ENCODE data around the gene PTPRU.
"Not testable (repeated sequence)": the region's sequence is repeated elsewhere in the genome, so short reads cannot be mapped to it uniquely, and the experiment has no call there.

The PTPRU gene

GRCh38 chr1:29235955-29236711, at the start of gene PTPRU:
TSS of gene PTPRU (plus strand) at chr1:29236522. CDS start at chr1:29236645, 123 bp downstream.
- DNase-seq, result peak; percentile 84

GRCh38 chr1:29186707-29187106, 49.6 kb upstream of the PTPRU start:
- DNase-seq, result no peak

- DNase-seq, result no peak
These were observed 45.6 kb upstream of the PTPRU start for GRCh38 chr1:29190718-29191117.

GRCh38 chr1:29193879-29194455, 42.4 kb upstream of the PTPRU start:
- no peak for DNase-seq

GRCh38 chr1:29195881-29196291, 40.4 kb upstream of the PTPRU start:
- DNase-seq, result no peak

- no peak for DNase-seq
These were observed 39.3 kb upstream of the PTPRU start for GRCh38 chr1:29196863-29197589.

GRCh38 chr1:29197590-29197924, 38.8 kb upstream of the PTPRU start:
- DNase-seq, result no peak

- DNase-seq, result no peak
These were observed 38.3 kb upstream of the PTPRU start for GRCh38 chr1:29197993-29198392.

- DNase-seq, result no peak
These were observed 35.3 kb upstream of the PTPRU start for GRCh38 chr1:29200906-29201594.

GRCh38 chr1:29201595-29202051, 34.7 kb upstream of the PTPRU start:
- DNase-seq, result no peak

- no peak for DNase-seq
These were observed 34.3 kb upstream of the PTPRU start for GRCh38 chr1:29202053-29202452.

GRCh38 chr1:29202584-29203340, 33.6 kb upstream of the PTPRU start:
- peak; percentile 92 for DNase-seq

- DNase-seq, result no peak
These were observed 27.9 kb upstream of the PTPRU start for GRCh38 chr1:29208442-29208841.

- no peak for DNase-seq
These were observed 27.1 kb upstream of the PTPRU start for GRCh38 chr1:29209173-29209572.

GRCh38 chr1:29210278-29211085, 25.8 kb upstream of the PTPRU start:
- DNase-seq, result no peak

- DNase-seq, result no peak
These were observed 25.0 kb upstream of the PTPRU start for GRCh38 chr1:29211086-29212030.

- no peak for DNase-seq
These were observed 23.3 kb upstream of the PTPRU start for GRCh38 chr1:29213055-29213454.

GRCh38 chr1:29217633-29218032, 18.7 kb upstream of the PTPRU start:
- no peak for DNase-seq

GRCh38 chr1:29218223-29218622, 18.1 kb upstream of the PTPRU start:
- DNase-seq, result no peak

GRCh38 chr1:29221296-29221695, 15.0 kb upstream of the PTPRU start:
- DNase-seq, result no peak

GRCh38 chr1:29222260-29222659, 14.1 kb upstream of the PTPRU start:
- not testable (repeated sequence) for DNase-seq

Data from left hindlimb (tissue), 1 donor.